ENCODE data around the gene ATF7IP2. TPM values are rescaled to one million over a fixed set of nuclear protein-coding genes. Genes with fewer than 3 reads are reported as not detected.

The ATF7IP2 gene
- total and polyA plus RNA-seq, 9 of the 15 experiments (the other 6 are each of a cell fraction or from before 2014, with no cell fraction given) = 131 to 515 (median 196) TPM

GRCh38 chr16:10343124-10343760 is 42.6 kb upstream of the ATF7IP2 start (continued):
- TF ChIP-seq ZBTB17 (CRISPR knock-in tag; IDR thresholded peaks at IDR 0.05) (no peak), CUX1 (CRISPR knock-in tag; IDR thresholded peaks at IDR 0.05) (no peak), CREB3 (tag; conservative IDR thresholded peaks at IDR 0.05; ENCODE audit: low read depth) (0 out of 2 replicates have a peak, but pooled peaks have one; percentile 36), AFF4 (CRISPR knock-in tag; IDR thresholded peaks at IDR 0.05) (no peak), SPI1 (IDR thresholded peaks at IDR 0.05; ENCODE audit: borderline replicate concordance, low read depth, low read length) (no peak), FOXK2 (conservative IDR thresholded peaks at IDR 0.05 in 1 of 2, IDR thresholded peaks at IDR 0.05 in 1 of 2; ENCODE audit: low read depth in 2 of 2) (peak in 1 of 2 experiments; percentile 72; a peak in 2 of 4 replicates)
- TF ChIP-seq, protein P1, sequence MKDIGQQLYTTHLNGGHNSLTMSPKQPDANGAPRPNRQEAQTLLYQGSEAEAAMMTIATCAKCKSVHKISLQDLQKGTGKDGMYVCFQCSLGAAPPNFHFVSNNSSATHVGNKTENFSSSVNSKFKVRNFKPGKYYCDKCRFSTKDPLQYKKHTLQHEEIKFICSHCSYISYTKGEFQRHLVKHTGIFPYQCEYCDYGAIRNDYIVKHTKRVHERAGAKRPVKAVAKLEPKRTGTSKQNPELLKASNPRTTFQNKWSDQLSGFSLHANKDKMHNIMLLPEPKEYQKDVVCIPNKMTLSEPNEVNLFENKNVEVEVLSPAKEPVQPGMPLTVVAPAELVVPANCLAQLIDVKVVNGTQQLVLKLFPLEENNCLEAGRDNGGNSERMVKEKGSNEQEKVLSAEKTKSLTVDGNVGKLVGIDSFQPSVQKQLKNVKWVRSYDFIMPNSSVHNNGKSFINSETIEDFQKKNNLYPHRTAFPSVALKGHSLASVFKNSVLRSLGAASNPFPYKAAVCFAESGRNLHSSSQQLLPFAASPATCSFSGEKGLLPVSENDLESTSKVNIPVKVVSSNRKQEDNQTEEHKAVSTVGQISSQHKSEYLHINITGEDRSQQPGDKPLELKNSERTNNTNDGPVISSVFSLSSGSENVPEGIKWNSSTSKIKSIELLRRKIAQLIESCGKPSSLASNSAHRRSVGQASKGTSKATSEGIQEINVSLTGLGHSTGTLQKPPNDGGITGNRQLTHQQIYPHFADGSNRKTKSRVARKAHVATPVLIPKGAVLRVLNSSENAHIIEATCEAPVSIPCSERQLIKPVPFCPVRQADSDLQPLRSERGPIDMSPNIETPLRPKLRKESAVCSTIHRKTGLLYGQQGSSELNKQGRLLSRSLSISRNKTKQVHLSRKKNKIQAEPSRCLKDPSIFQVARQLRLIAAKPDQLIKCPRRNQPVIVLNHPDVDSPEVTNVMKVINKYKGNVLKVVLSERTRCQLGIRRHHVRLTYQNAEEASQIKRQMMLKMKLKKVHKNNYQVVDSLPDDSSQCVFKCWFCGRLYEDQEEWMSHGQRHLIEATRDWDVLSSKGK (CRISPR knock-in tag; IDR thresholded peaks at IDR 0.05) = no peak
- TF ChIP-seq, protein P2, sequence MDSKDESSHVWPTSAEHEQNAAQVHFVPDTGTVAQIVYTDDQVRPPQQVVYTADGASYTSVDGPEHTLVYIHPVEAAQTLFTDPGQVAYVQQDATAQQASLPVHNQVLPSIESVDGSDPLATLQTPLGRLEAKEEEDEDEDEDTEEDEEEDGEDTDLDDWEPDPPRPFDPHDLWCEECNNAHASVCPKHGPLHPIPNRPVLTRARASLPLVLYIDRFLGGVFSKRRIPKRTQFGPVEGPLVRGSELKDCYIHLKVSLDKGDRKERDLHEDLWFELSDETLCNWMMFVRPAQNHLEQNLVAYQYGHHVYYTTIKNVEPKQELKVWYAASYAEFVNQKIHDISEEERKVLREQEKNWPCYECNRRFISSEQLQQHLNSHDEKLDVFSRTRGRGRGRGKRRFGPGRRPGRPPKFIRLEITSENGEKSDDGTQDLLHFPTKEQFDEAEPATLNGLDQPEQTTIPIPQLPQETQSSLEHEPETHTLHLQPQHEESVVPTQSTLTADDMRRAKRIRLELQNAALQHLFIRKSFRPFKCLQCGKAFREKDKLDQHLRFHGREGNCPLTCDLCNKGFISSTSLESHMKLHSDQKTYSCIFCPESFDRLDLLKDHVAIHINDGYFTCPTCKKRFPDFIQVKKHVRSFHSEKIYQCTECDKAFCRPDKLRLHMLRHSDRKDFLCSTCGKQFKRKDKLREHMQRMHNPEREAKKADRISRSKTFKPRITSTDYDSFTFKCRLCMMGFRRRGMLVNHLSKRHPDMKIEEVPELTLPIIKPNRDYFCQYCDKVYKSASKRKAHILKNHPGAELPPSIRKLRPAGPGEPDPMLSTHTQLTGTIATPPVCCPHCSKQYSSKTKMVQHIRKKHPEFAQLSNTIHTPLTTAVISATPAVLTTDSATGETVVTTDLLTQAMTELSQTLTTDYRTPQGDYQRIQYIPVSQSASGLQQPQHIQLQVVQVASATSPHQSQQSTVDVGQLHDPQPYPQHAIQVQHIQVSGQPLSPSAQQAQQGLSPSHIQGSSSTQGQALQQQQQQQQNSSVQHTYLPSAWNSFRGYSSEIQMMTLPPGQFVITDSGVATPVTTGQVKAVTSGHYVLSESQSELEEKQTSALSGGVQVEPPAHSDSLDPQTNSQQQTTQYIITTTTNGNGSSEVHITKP (IDR thresholded peaks at IDR 0.05; ENCODE audit: partially characterized antibody) = no peak
